GM19438 (cell line): ENCODE results near the gene ELAVL1.
A peak's percentile ranks its signal among the peaks of the same experiment; 100 is the strongest.
"Not testable (repeated sequence)": the region's sequence is repeated elsewhere in the genome, so short reads cannot be mapped to it uniquely, and the experiment has no call there.

ENCODE experiments used
- ATAC-seq: cut with Tn5 transposase; IDR thresholded peaks from one replicate; pipeline ENCODE4 v1.9.1; 2021; ENCODE audit warnings: low read depth; ENCODE audit not compliant: unreplicated experiment

The ELAVL1 gene

GRCh38 chr19:7943444-7944176, 61.8 kb downstream of the ELAVL1 start, which contains the start of gene TIMM44:
Gene TIMM44 (minus strand): TSS chr19:7943666. CDS start chr19:7943651, 15 bp downstream.
- peak; percentile 90 for ATAC-seq

GRCh38 chr19:7942981-7943443, 62.4 kb downstream of the ELAVL1 start:
- no peak for ATAC-seq

- no peak for ATAC-seq
Measured at GRCh38 chr19:7941895-7942596, 63.4 kb downstream of the ELAVL1 start.

- ATAC-seq = no peak
Measured at GRCh38 chr19:7940841-7941240, 64.6 kb downstream of the ELAVL1 start.

GRCh38 chr19:7934766-7935165, 70.7 kb downstream of the ELAVL1 start:
- no peak for ATAC-seq

- ATAC-seq = no peak
Measured at GRCh38 chr19:7933828-7934725, 71.4 kb downstream of the ELAVL1 start.

- no peak for ATAC-seq
Measured at GRCh38 chr19:7933411-7933810, 72.0 kb downstream of the ELAVL1 start.

GRCh38 chr19:7932930-7933300, 72.5 kb downstream of the ELAVL1 start:
- no peak for ATAC-seq

GRCh38 chr19:7932276-7932929, 73.0 kb downstream of the ELAVL1 start:
- no peak for ATAC-seq

- no peak for ATAC-seq
Measured at GRCh38 chr19:7931221-7932061, 74.0 kb downstream of the ELAVL1 start.

GRCh38 chr19:7930765-7931164, 74.7 kb downstream of the ELAVL1 start:
- no peak for ATAC-seq

- not testable (repeated sequence) for ATAC-seq
Measured at GRCh38 chr19:7930030-7930429, 75.4 kb downstream of the ELAVL1 start.

- ATAC-seq = no peak
Measured at GRCh38 chr19:7928741-7929701, 76.4 kb downstream of the ELAVL1 start.

- ATAC-seq = no peak
Measured at GRCh38 chr19:7928334-7928706, 77.1 kb downstream of the ELAVL1 start.

GRCh38 chr19:7927605-7928333, 77.7 kb downstream of the ELAVL1 start:
- no peak for ATAC-seq

GRCh38 chr19:7926727-7927604, 78.5 kb downstream of the ELAVL1 start:
- ATAC-seq = no peak
